ENCODE measurements around the gene ERAL1.
"Not testable (repeated sequence)": the region's sequence is repeated elsewhere in the genome, so short reads cannot be mapped to it uniquely, and the experiment has no call there.

Gene ERAL1

GRCh38 chr17:28878981-28879380 lies 24.2 kb downstream of the ERAL1 start:
- DNase-seq (ENCODE audit: low read depth in 2 of 2), result no peak

GRCh38 chr17:28879886-28880571 lies 25.2 kb downstream of the ERAL1 start:
- DNase-seq (ENCODE audit: low read depth in 2 of 2), result no peak

- no peak for DNase-seq (ENCODE audit: low read depth in 2 of 2)
Observed at GRCh38 chr17:28880572-28880945, 25.7 kb downstream of the ERAL1 start.

- DNase-seq (ENCODE audit: low read depth in 2 of 2), result no peak
Observed at GRCh38 chr17:28881533-28882056, 26.8 kb downstream of the ERAL1 start.

- DNase-seq (ENCODE audit: low read depth in 2 of 2), result no peak
Observed at GRCh38 chr17:28882154-28882895, 27.5 kb downstream of the ERAL1 start.

GRCh38 chr17:28883967-28884702 lies 29.3 kb downstream of the ERAL1 start:
- no peak for DNase-seq (ENCODE audit: low read depth in 2 of 2)

- DNase-seq (ENCODE audit: low read depth in 2 of 2), result no peak
Observed at GRCh38 chr17:28885363-28885762, 30.5 kb downstream of the ERAL1 start.

- DNase-seq (ENCODE audit: low read depth in 2 of 2), result no peak
Observed at GRCh38 chr17:28885951-28886350, 31.1 kb downstream of the ERAL1 start.

GRCh38 chr17:28887871-28888471 lies 33.2 kb downstream of the ERAL1 start:
- DNase-seq (ENCODE audit: low read depth in 2 of 2), result no peak

- DNase-seq (ENCODE audit: low read depth in 2 of 2), result no peak
Observed at GRCh38 chr17:28888832-28889231, 34.0 kb downstream of the ERAL1 start.

- no peak for DNase-seq (ENCODE audit: low read depth in 2 of 2)
Observed at GRCh38 chr17:28889996-28890395, 35.2 kb downstream of the ERAL1 start.

GRCh38 chr17:28891201-28891600 lies 36.4 kb downstream of the ERAL1 start:
- DNase-seq (ENCODE audit: low read depth in 2 of 2), result no peak

GRCh38 chr17:28892024-28892423 lies 37.2 kb downstream of the ERAL1 start:
- DNase-seq (ENCODE audit: low read depth in 2 of 2), result no peak

GRCh38 chr17:28893248-28894183 lies 38.7 kb downstream of the ERAL1 start:
- DNase-seq (ENCODE audit: low read depth in 2 of 2), result not testable (repeated sequence)

GRCh38 chr17:28895794-28896447 lies 41.1 kb downstream of the ERAL1 start:
- DNase-seq (ENCODE audit: low read depth in 2 of 2), result no peak

GRCh38 chr17:28896491-28896883 lies 41.7 kb downstream of the ERAL1 start:
- DNase-seq (ENCODE audit: low read depth in 2 of 2), result no peak

GRCh38 chr17:28896884-28897768 lies 42.3 kb downstream of the ERAL1 start, which contains the start of gene FLOT2:
FLOT2 (minus strand) TSS chr17:28897733; CDS start chr17:28897574, 159 bp downstream.
- peak; percentile 50 to 52 for DNase-seq (ENCODE audit: low read depth in 2 of 2)

- DNase-seq (ENCODE audit: low read depth in 2 of 2), result no peak
Observed at GRCh38 chr17:28897769-28898526, 43.1 kb downstream of the ERAL1 start.

Data from stimulated activated CD8-positive, alpha-beta memory T cell treated with anti-CD3 and anti-CD28 coated beads, Interleukin-2, amount 100 ng/mL, for 48 hours (primary cell).